Measurements from ENCODE around the gene DRGX. TPM values are rescaled to one million over a fixed set of nuclear protein-coding genes. Genes with fewer than 3 reads are reported as not detected.

Gene DRGX
- total RNA-seq, 1 donor from 2014 or later = not detected

DNA sequence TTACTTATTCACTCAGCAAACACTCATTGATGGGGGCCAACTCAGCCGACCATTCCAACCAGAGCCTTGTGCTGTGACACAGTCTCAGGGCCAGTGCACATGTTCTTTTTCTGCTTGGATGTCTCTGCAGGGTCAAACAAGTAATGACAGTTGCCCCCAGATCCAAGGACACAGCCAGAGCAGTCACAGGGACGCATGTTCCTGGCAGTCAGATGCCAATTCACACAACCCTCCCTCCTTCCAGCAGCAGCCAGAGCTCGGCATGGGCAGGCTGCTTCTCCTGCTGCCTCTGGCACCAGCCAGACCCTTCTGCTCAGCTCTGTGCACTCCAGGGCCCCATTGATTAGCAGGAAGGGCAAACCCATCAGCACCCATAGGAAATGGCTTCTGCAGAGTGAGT is 20.3 kb downstream of the DRGX start:
- Mint-ChIP-seq H3K27ac (ENCODE audit: unreplicated experiment) (no peak overlapping the region), H3K27me3 (ENCODE audit: unreplicated experiment) (peaks cover 1% of the 10 kb centered on the region)

DNA sequence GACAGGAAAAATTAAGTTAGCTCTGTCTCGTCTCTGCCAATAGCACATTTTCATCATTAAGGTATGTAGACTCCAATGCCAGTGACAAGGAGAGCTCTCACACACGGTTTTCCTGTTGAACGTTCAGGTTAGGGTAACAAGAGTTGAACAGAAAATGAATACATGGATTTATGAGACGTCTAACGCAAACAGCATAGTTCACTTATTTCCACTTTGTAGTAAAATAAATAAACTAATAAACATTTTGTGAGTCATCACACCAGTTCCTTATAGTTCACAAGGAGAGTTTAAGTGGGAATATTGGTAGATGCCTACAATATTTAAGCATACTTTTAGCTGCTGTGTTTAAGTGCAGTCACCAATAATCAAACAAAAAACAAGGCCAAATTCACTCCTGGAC is 21.1 kb downstream of the DRGX start:
- Mint-ChIP-seq H3K36me3 (ENCODE audit: low read depth, unreplicated experiment) (no peaks in the 10 kb centered on the region), H3K27ac (ENCODE audit: unreplicated experiment) (no peak overlapping the region), H3K9me3 (ENCODE audit: unreplicated experiment) (no peaks in the 10 kb centered on the region), H3K4me3 (ENCODE audit: unreplicated experiment) (no peak overlapping the region), H3K27me3 (ENCODE audit: unreplicated experiment) (no peaks in the 10 kb centered on the region), H3K4me1 (ENCODE audit: unreplicated experiment) (no peaks in the 10 kb centered on the region)
- TF ChIP-seq, protein P1, sequence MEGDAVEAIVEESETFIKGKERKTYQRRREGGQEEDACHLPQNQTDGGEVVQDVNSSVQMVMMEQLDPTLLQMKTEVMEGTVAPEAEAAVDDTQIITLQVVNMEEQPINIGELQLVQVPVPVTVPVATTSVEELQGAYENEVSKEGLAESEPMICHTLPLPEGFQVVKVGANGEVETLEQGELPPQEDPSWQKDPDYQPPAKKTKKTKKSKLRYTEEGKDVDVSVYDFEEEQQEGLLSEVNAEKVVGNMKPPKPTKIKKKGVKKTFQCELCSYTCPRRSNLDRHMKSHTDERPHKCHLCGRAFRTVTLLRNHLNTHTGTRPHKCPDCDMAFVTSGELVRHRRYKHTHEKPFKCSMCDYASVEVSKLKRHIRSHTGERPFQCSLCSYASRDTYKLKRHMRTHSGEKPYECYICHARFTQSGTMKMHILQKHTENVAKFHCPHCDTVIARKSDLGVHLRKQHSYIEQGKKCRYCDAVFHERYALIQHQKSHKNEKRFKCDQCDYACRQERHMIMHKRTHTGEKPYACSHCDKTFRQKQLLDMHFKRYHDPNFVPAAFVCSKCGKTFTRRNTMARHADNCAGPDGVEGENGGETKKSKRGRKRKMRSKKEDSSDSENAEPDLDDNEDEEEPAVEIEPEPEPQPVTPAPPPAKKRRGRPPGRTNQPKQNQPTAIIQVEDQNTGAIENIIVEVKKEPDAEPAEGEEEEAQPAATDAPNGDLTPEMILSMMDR (IDR thresholded peaks at IDR 0.05; ENCODE audit: unreplicated experiment) = no peak
- DNase-seq (ENCODE audit: low spot score) = no peak

More for the DNA sequence above, 20.3 kb downstream of the DRGX start:
- H3K36me3 Mint-ChIP-seq (ENCODE audit: low read depth, unreplicated experiment) = no peaks in the 10 kb centered on the region
- H3K4me3 Mint-ChIP-seq (ENCODE audit: unreplicated experiment) = no peak overlapping the region
- no peaks in the 10 kb centered on the region for H3K4me1 Mint-ChIP-seq (ENCODE audit: unreplicated experiment)
- TF ChIP-seq, protein P1 (IDR thresholded peaks at IDR 0.05; ENCODE audit: unreplicated experiment) = no peak
- H3K9me3 Mint-ChIP-seq (ENCODE audit: unreplicated experiment) = no peaks in the 10 kb centered on the region
- DNase-seq (ENCODE audit: low spot score) = no peak

DNA sequence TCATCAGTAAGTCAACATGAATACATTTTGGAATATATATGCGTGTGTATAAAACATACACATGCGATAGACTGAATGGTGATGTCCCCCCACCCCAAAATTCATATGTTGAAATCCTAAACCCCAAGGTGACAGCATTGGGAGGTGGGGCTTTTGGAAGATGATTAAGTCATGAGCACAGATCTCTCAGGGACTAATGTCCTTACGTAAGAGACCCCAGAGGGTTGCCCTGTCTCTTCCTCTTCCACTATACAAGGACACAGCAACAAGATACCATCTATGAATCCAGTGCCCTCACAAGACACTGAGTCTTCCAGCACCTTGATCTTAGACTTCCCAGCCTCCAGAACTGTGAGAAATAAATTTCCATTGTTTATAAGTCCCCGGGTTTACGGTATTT is 22.5 kb downstream of the DRGX start:
- TF ChIP-seq, protein P1 (IDR thresholded peaks at IDR 0.05; ENCODE audit: unreplicated experiment) = no peak
- no peaks in the 10 kb centered on the region for H3K9me3 Mint-ChIP-seq (ENCODE audit: unreplicated experiment)
- H3K4me3 Mint-ChIP-seq (ENCODE audit: unreplicated experiment) = no peak overlapping the region
- no peak overlapping the region for H3K27ac Mint-ChIP-seq (ENCODE audit: unreplicated experiment)
- no peaks in the 10 kb centered on the region for H3K27me3 Mint-ChIP-seq (ENCODE audit: unreplicated experiment)
- no peaks in the 10 kb centered on the region for H3K36me3 Mint-ChIP-seq (ENCODE audit: low read depth, unreplicated experiment)
- no peaks in the 10 kb centered on the region for H3K4me1 Mint-ChIP-seq (ENCODE audit: unreplicated experiment)
- no peak for DNase-seq (ENCODE audit: low spot score)

DNA sequence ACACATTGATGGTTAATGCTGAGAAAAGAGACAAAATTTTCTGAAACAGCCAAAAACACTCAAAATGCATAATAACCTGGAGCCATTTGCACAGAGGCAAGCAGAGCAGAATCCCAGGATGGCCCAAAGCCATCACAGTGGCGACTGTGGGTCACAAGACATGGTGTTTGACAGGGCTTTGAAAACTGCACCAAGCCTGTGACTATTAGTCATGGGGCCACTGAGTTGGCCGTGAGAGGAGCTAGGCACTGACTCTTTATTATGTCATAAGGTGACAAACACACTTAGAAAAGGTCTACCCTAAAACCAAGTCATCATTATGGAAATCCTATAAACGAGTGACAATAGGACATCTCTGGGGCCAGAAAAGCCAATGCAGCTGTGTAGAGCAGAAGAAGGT is 23.9 kb downstream of the DRGX start:
- no peak for DNase-seq (ENCODE audit: low spot score)
- Mint-ChIP-seq H3K9me3 (ENCODE audit: unreplicated experiment) (no peaks in the 10 kb centered on the region), H3K4me1 (ENCODE audit: unreplicated experiment) (no peaks in the 10 kb centered on the region), H3K4me3 (ENCODE audit: unreplicated experiment) (no peak overlapping the region), H3K36me3 (ENCODE audit: low read depth, unreplicated experiment) (no peaks in the 10 kb centered on the region), H3K27ac (ENCODE audit: unreplicated experiment) (no peak overlapping the region), H3K27me3 (ENCODE audit: unreplicated experiment) (no peaks in the 10 kb centered on the region)
- TF ChIP-seq, protein P1 (IDR thresholded peaks at IDR 0.05; ENCODE audit: unreplicated experiment) = no peak

DNA sequence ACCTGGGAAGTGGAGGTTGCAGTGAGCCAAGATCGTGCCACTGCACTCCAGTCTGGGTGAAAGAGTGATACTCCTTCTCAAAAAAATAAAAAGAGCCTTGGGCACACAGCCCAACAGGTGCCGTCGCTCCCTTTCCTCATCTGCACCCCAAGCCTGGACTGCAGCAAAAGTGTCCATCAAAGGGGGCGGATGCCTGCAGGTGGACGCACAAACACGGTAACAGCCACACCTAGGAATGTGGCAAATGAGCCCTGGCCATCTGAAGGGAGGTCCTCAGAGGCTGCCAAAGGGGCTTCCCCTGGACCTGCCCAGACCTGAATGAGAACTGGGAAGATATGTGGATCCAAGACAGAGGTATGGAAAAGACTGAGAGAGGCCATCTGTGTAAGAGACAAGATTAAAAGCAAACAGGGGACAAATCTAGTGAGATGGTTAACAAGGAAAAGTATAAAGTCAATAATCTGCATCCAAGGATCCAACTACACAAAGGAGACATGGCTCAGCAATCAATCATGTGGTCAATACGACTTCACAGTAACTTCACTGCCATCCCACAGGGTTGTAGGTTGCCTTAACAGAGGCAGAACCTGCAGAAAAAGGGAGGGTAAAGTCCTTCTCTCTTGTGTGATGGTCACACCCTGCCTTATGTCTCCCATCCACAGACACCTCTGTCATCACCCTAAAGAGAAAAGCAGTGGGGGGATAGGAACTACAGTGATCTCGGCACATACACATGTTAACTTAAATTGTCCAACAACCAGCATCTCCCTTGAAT is 25.4 kb downstream of the DRGX start:
- H3K27ac Mint-ChIP-seq (ENCODE audit: unreplicated experiment) = no peak overlapping the region
- no peaks in the 10 kb centered on the region for H3K36me3 Mint-ChIP-seq (ENCODE audit: low read depth, unreplicated experiment)
- no peaks in the 10 kb centered on the region for H3K27me3 Mint-ChIP-seq (ENCODE audit: unreplicated experiment)
- no peak for DNase-seq (ENCODE audit: low spot score)
- no peak overlapping the region for H3K4me3 Mint-ChIP-seq (ENCODE audit: unreplicated experiment)
- no peaks in the 10 kb centered on the region for H3K9me3 Mint-ChIP-seq (ENCODE audit: unreplicated experiment)
- TF ChIP-seq, protein P1 (IDR thresholded peaks at IDR 0.05; ENCODE audit: unreplicated experiment) = no peak
- H3K4me1 Mint-ChIP-seq (ENCODE audit: unreplicated experiment) = no peaks in the 10 kb centered on the region

Measured in endothelial cell (in vitro differentiated cells).